Keratinocyte (primary cell): ENCODE measurements around the gene CCN5.

Experiments
- CTCF ChIP-seq, 3 experiments: IDR thresholded peaks in 1 of 3; conservative IDR thresholded peaks in 1 of 3; optimal IDR thresholded peaks in 1 of 3; 2 replicates in 2 of 3; 3 replicates in 1 of 3; pipeline versions ENCODE3 to v1.5.1; 2011; ENCODE audit warnings: low read length in 3 of 3, mild to moderate bottlenecking in 3 of 3, moderate library complexity in 2 of 3, control low read depth in 1 of 3, inconsistent platforms in 1 of 3; ENCODE audit not compliant: insufficient read depth in 2 of 3; ENCODE audit errors: extremely low read depth in 1 of 3
- EZH2 ChIP-seq: IDR thresholded peaks from one replicate; pipeline ENCODE4 v1.6.1; 2012; ENCODE audit warnings: inconsistent platforms, mild to moderate bottlenecking, low read length, moderate library complexity

GRCh38 chr20:44714701-44715498 lies at the start of gene CCN5:
- TF ChIP-seq CTCF (optimal IDR thresholded peaks at IDR 0.05 in 1 of 3, IDR thresholded peaks at IDR 0.05 in 1 of 3, conservative IDR thresholded peaks at IDR 0.05 in 1 of 3; ENCODE audit: extremely low read depth in 1 of 3, insufficient read depth in 2 of 3, low read length in 3 of 3) (no peak), EZH2 (no peak)
